HEK293 (cell line): ENCODE results near the gene ALPK3.

ENCODE experiments used
- CTCF ChIA-PET: fragments of 350-600 bp; formaldehyde crosslinking; extraction: SDS; loops from one replicate; lab custom pipeline; 2021; ENCODE audit warnings: antibody characterized with exemption; lab: Yijun Ruan, JAX
- POLR2A ChIA-PET: fragments of 300-600 bp; formaldehyde crosslinking; extraction: SDS; loops from one replicate; lab custom pipeline; 2020; ENCODE audit warnings: antibody characterized with exemption, inconsistent platforms; lab: Yijun Ruan, JAX
- H3K27ac ChIP-seq: fragments of 200-500 bp; sonication (Bioruptor generic); 2 replicates; pipeline ENCODE4 v1.5.1; 2014; ENCODE audit warnings: low read depth, low read length, control low read depth, inconsistent platforms; ENCODE audit errors: extremely low read depth
- H3K36me3 ChIP-seq, 2 experiments: fragments of 200-500 bp in 1 of 2; sonication (Bioruptor generic) in 1 of 2; 1 replicate in 1 of 2; 2 replicates in 1 of 2; pipeline ENCODE4 v1.5.1; 2014 to 2017; ENCODE audit warnings: inconsistent platforms in 2 of 2, low read length in 2 of 2; ENCODE audit not compliant: control insufficient read depth in 2 of 2, insufficient read depth in 1 of 2
- H3K4me1 ChIP-seq: fragments of 200-500 bp; sonication (Bioruptor generic); 2 replicates; pipeline ENCODE4 v1.5.1; 2014; ENCODE audit warnings: mild to moderate bottlenecking, low read length, inconsistent platforms; ENCODE audit not compliant: control insufficient read depth, insufficient read depth
- H3K4me3 ChIP-seq: 2 replicates; pipeline ENCODE4 v1.5.1; 2011; ENCODE audit warnings: low read depth, mild to moderate bottlenecking, control low read depth, low read length, moderate library complexity
- H3K9me3 ChIP-seq: fragments of 200-500 bp; sonication (Bioruptor generic); 2 replicates; pipeline ENCODE4 v1.5.1; 2014; ENCODE audit warnings: low read depth, low read length, inconsistent platforms; ENCODE audit not compliant: control insufficient read depth, insufficient read depth
- GLIS2 ChIP-seq: fragments of 450-650 bp; formaldehyde crosslinking; IDR thresholded peaks from 2 replicates; pipeline ENCODE4 v1.5.1; 2016; ENCODE audit warnings: missing biosample characterization, missing genetic modification characterization
- KLF1 ChIP-seq: fragments of 450-650 bp; formaldehyde crosslinking; IDR thresholded peaks from 2 replicates; pipeline ENCODE4 v1.5.1; 2016; ENCODE audit warnings: missing biosample characterization, missing genetic modification characterization
- TRIM28 ChIP-seq: IDR thresholded peaks from 2 replicates; pipeline ENCODE4 v1.6.1; 2011; ENCODE audit warnings: low read length, control low read depth, borderline replicate concordance
- ZBTB17 ChIP-seq: fragments of 450-650 bp; formaldehyde crosslinking; IDR thresholded peaks from 2 replicates; pipeline ENCODE4 v1.5.1; 2016; ENCODE audit warnings: missing biosample characterization, missing genetic modification characterization
- ZBTB20 ChIP-seq: fragments of 450-650 bp; formaldehyde crosslinking; IDR thresholded peaks from 2 replicates; pipeline ENCODE4 v1.5.1; 2016; ENCODE audit warnings: missing biosample characterization, missing genetic modification characterization
- ZFP41 ChIP-seq: fragments of 450-650 bp; formaldehyde crosslinking; IDR thresholded peaks from 2 replicates; pipeline ENCODE4 v1.5.1; 2016; ENCODE audit warnings: missing biosample characterization, missing genetic modification characterization, borderline replicate concordance
- ZNF132 ChIP-seq: fragments of 450-650 bp; formaldehyde crosslinking; IDR thresholded peaks from 2 replicates; pipeline ENCODE4 v1.5.1; 2017; ENCODE audit warnings: missing biosample characterization, missing genetic modification characterization, borderline replicate concordance
- ZNF16 ChIP-seq: fragments of 450-650 bp; formaldehyde crosslinking; IDR thresholded peaks from 2 replicates; pipeline ENCODE4 v1.5.1; 2016; ENCODE audit warnings: low read depth, missing biosample characterization, missing genetic modification characterization
- ZNF184 ChIP-seq: fragments of 450-650 bp; IDR thresholded peaks from 2 replicates; pipeline ENCODE4 v1.5.1; 2018; ENCODE audit warnings: missing biosample characterization, mild to moderate bottlenecking, missing genetic modification characterization
- ZNF239 ChIP-seq: fragments of 450-650 bp; formaldehyde crosslinking; IDR thresholded peaks from 2 replicates; pipeline ENCODE4 v1.5.1; 2016; ENCODE audit warnings: missing biosample characterization, missing genetic modification characterization
- ZNF366 ChIP-seq: fragments of 450-650 bp; formaldehyde crosslinking; conservative IDR thresholded peaks from 2 replicates; pipeline ENCODE4 v1.5.1; 2016; ENCODE audit warnings: missing biosample characterization, missing genetic modification characterization
- ZNF473 ChIP-seq: fragments of 450-650 bp; formaldehyde crosslinking; IDR thresholded peaks from 2 replicates; pipeline ENCODE4 v1.5.1; 2017; ENCODE audit warnings: missing biosample characterization, missing genetic modification characterization
- ZNF561 ChIP-seq: fragments of 450-650 bp; IDR thresholded peaks from 2 replicates; pipeline ENCODE4 v1.5.1; 2018; ENCODE audit warnings: missing biosample characterization, missing genetic modification characterization, borderline replicate concordance
- ZNF768 ChIP-seq: fragments of 450-650 bp; formaldehyde crosslinking; IDR thresholded peaks from 2 replicates; pipeline ENCODE4 v1.5.1; 2018; ENCODE audit warnings: missing biosample characterization, mild to moderate bottlenecking, missing genetic modification characterization
- TF ChIP-seq, protein P1 (sequence below): fragments of 450-650 bp; formaldehyde crosslinking; IDR thresholded peaks from 2 replicates; pipeline ENCODE4 v1.5.1; 2016; ENCODE audit warnings: missing biosample characterization, missing genetic modification characterization

Gene ALPK3

DNA sequence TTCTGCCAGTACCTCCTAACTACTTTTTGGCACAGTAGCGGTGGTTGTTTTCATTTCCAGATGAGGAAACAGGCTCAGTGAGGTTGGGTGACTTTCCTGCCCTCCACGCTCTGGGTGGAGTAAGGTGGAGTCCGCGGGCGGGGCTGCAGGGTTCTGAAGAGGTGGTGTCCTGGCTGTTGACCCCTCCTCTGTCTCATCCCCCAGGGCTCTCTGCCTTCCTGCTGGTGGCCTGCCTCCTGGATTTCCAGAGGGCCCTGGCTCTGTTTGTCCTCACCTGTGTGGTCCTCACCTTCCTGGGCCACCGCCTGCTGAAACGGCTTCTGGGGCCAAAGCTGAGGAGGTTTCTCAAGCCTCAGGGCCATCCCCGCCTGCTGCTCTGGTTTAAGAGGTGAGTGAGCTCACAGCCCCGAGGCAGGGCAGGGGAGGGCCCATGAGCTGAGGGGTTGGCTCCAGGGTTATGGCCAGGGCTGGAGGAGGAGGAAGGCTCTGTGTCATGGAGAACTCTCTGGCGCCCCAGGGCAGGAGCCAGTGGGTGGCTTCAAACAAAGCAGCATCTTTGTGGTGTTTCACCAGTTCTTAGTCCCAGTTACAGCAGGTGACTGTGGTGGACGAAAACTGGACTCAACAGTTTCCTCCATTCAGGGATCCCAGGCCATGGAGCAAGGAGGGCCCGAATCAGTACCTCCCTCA lies 77.7 kb downstream of the ALPK3 start:
- POLR2A ChIA-PET = interaction anchor here (0.5 kb wide), 1 partner anchor 137 kb away, joined by 4 read pairs; no protein-coding TSS in a partner anchor
- Histone ChIP-seq H3K36me3 (no peaks in the 10 kb centered on the region), H3K4me3 (no peak overlapping the region), H3K9me3 (no peaks in the 10 kb centered on the region), H3K4me1 (no peaks in the 10 kb centered on the region), H3K27ac (no peak overlapping the region)
- CTCF ChIA-PET = no interaction called here
- TF ChIP-seq ZNF768 (no peak), ZNF132 (tag by site-specific recombination) (no peak), TRIM28 (no peak), GLIS2 (tag by site-specific recombination) (no peak), ZNF561 (no peak), ZNF16 (tag by site-specific recombination) (no peak), ZBTB20 (tag by site-specific recombination) (0 out of 2 replicates have a peak, but pooled peaks have one; percentile 37), KLF1 (peak; percentile 86), ZFP41 (tag by site-specific recombination) (no peak)
- TF ChIP-seq, protein P1, sequence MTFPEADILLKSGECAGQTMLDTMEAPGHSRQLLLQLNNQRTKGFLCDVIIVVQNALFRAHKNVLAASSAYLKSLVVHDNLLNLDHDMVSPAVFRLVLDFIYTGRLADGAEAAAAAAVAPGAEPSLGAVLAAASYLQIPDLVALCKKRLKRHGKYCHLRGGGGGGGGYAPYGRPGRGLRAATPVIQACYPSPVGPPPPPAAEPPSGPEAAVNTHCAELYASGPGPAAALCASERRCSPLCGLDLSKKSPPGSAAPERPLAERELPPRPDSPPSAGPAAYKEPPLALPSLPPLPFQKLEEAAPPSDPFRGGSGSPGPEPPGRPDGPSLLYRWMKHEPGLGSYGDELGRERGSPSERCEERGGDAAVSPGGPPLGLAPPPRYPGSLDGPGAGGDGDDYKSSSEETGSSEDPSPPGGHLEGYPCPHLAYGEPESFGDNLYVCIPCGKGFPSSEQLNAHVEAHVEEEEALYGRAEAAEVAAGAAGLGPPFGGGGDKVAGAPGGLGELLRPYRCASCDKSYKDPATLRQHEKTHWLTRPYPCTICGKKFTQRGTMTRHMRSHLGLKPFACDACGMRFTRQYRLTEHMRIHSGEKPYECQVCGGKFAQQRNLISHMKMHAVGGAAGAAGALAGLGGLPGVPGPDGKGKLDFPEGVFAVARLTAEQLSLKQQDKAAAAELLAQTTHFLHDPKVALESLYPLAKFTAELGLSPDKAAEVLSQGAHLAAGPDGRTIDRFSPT = no peak

DNA sequence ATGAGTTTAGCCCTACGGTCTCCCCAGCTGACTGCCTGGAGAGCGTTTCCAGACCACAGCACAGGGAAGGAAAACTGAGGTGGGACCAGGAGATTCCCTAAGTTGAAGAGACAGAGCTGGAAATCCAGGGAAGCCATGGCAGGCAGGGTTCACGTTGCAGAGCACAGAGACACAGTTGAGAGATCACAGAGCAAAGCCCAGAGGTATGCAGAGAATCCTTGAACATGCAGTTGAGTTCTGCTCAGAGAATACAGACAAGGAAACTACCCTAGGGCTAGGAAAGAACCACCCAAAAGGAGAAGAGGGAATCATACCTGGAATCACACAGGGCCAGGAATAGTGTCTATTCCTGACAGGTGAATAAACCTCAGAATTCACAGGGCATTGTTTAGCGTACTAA lies 81.6 kb downstream of the ALPK3 start:
- H3K4me1 ChIP-seq = no peaks in the 10 kb centered on the region
- H3K27ac ChIP-seq = no peak overlapping the region
- no peak overlapping the region for H3K4me3 ChIP-seq
- H3K9me3 ChIP-seq = no peaks in the 10 kb centered on the region
- TF ChIP-seq ZNF473 (tag by site-specific recombination) = no peak
- peak; percentile 43; the same call in 1 of the 2 replicates for TF ChIP-seq ZBTB17 (tag by site-specific recombination)
- H3K36me3 ChIP-seq = no peaks in the 10 kb centered on the region
- ChIA-PET CTCF (interaction anchor here (0.7 kb wide), 1 partner anchor 12 kb away, joined by 3 read pairs; no protein-coding TSS in a partner anchor), POLR2A (interaction anchor here (1.1 kb wide), 1 partner anchor 8 kb away, joined by 3 read pairs; no protein-coding TSS in a partner anchor)

DNA sequence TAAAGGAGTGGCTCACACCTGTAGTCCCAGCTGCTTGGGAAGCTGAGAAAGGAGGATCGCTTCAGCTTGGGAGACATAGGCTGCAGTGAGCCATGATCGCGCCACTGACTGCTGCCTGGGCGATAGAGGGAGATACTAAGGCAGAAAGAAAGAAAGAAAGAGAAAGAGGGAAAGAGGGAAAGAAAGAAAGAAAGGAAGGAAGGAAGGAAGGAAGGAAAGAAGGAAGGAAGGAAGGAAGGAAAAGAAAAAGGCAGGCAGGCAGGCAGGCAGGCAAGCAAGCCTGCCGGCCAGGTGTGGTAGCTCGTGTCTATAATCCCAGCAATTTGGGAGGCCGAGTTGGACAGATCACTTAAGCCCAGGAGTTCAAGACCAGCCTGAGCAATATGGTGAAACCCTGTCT lies 82.6 kb downstream of the ALPK3 start:
- POLR2A ChIA-PET = no interaction called here
- Histone ChIP-seq H3K27ac (no peak overlapping the region), H3K4me1 (no peaks in the 10 kb centered on the region), H3K36me3 (no peaks in the 10 kb centered on the region), H3K4me3 (no peak overlapping the region), H3K9me3 (no peaks in the 10 kb centered on the region)
- CTCF ChIA-PET = interaction anchor here (0.9 to 1.2 kb wide), 3 partner anchors 23 to 38 kb away, joined by 3 to 4 read pairs (median 3); no protein-coding TSS in a partner anchor
- TF ChIP-seq, protein P1 = no peak
- TF ChIP-seq ZNF366 (tag by site-specific recombination) = peak; percentile 77

DNA sequence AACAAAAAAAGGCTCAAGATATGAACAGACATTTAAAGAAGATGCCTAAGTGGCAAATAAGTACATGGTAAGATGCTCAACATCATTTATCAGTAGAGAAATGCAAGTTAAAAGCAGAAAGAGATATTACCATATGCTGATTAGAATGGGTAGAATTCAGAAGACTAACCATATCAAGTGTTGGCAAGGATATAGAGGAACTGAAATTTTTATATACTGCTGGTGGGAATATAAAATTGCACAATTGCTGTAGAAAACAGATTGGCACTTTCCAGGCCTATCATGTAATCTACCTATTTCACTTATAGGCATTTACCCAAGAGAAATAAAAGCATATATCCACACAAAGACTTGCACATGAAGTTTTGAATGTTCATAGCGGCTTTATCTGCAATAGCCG lies 84.4 kb downstream of the ALPK3 start:
- H3K27ac ChIP-seq = no peak overlapping the region
- H3K36me3 ChIP-seq = no peaks in the 10 kb centered on the region
- H3K9me3 ChIP-seq = no peaks in the 10 kb centered on the region
- ChIA-PET CTCF (no interaction called here), POLR2A (no interaction called here)
- TF ChIP-seq ZNF239 (tag by site-specific recombination) (no peak), ZNF184 (peak; percentile 97)
- H3K4me3 ChIP-seq = no peak overlapping the region
- H3K4me1 ChIP-seq = no peaks in the 10 kb centered on the region
